ENCODE measurements around the gene SV2B. TPM values are rescaled to one million over a fixed set of nuclear protein-coding genes. Genes with fewer than 3 reads are reported as not detected.

SV2B gene
- total RNA-seq, 1 donor from 2014 or later: 1.2 TPM

- ATAC-seq (no peak), DNase-seq (no peak)
- Histone ChIP-seq H3K4me3 (no peak overlapping the region), H3K9me3 (no peaks in the 10 kb centered on the region), H3K4me1 (no peaks in the 10 kb centered on the region), H3K36me3 (no peaks in the 10 kb centered on the region), H3K27ac (no peak overlapping the region), H3K27me3 (ENCODE audit: low read depth) (no peaks in the 10 kb centered on the region)
- intact Hi-C loops (cut with DNase I): no loop called here
- TF ChIP-seq, protein P1, sequence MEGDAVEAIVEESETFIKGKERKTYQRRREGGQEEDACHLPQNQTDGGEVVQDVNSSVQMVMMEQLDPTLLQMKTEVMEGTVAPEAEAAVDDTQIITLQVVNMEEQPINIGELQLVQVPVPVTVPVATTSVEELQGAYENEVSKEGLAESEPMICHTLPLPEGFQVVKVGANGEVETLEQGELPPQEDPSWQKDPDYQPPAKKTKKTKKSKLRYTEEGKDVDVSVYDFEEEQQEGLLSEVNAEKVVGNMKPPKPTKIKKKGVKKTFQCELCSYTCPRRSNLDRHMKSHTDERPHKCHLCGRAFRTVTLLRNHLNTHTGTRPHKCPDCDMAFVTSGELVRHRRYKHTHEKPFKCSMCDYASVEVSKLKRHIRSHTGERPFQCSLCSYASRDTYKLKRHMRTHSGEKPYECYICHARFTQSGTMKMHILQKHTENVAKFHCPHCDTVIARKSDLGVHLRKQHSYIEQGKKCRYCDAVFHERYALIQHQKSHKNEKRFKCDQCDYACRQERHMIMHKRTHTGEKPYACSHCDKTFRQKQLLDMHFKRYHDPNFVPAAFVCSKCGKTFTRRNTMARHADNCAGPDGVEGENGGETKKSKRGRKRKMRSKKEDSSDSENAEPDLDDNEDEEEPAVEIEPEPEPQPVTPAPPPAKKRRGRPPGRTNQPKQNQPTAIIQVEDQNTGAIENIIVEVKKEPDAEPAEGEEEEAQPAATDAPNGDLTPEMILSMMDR (IDR thresholded peaks at IDR 0.05): no peak
Observed at GRCh38 chr15:91141097-91141496, 41.0 kb downstream of the SV2B start.

GRCh38 chr15:91142106-91142744, 42.2 kb downstream of the SV2B start:
- TF ChIP-seq, protein P1 (IDR thresholded peaks at IDR 0.05): peak; percentile 37
- H3K4me3 ChIP-seq: no peak overlapping the region
- H3K36me3 ChIP-seq: no peaks in the 10 kb centered on the region
- no peaks in the 10 kb centered on the region for H3K4me1 ChIP-seq
- no peaks in the 10 kb centered on the region for H3K27me3 ChIP-seq (ENCODE audit: low read depth)
- DNase-seq (no peak), ATAC-seq (no peak)
- H3K9me3 ChIP-seq: no peaks in the 10 kb centered on the region
- H3K27ac ChIP-seq: no peak overlapping the region
- intact Hi-C loops (cut with DNase I): no loop called here

DNA sequence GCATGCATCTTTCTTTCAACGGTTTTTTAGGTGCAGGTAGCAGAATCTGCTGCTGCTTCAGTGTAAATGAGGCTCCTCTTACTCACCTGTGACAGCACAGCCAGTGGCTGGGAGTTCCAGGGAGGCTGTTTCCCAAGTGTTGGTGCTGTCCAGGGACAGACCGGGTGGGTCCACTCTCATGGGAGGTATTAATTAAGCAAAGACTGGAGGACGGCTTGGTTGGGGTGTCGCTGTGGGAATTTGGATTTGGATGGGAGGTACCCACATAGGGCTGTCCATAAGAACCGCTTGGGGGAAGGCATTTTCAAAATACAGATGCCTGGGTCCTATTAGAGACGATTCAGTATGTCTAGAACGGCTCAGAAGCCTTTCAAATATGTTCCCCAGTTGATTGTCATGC, 42.9 kb downstream of the SV2B start:
- ATAC-seq (no peak), DNase-seq (no peak)
- H3K27me3 ChIP-seq (ENCODE audit: low read depth): peaks cover under 1% of the 10 kb centered on the region
- no peaks in the 10 kb centered on the region for H3K36me3 ChIP-seq
- no peaks in the 10 kb centered on the region for H3K4me1 ChIP-seq
- intact Hi-C loops (cut with DNase I): no loop called here
- H3K27ac ChIP-seq: no peak overlapping the region
- TF ChIP-seq, protein P1 (IDR thresholded peaks at IDR 0.05): no peak
- H3K9me3 ChIP-seq: no peaks in the 10 kb centered on the region
- H3K4me3 ChIP-seq: no peak overlapping the region

GRCh38 chr15:91146728-91147127, 46.7 kb downstream of the SV2B start:
- H3K27me3 ChIP-seq (ENCODE audit: low read depth): peaks cover 10% of the 10 kb centered on the region
- no peak overlapping the region for H3K4me3 ChIP-seq
- H3K9me3 ChIP-seq: no peaks in the 10 kb centered on the region
- no peaks in the 10 kb centered on the region for H3K36me3 ChIP-seq
- no peak for ATAC-seq
- intact Hi-C loops (cut with DNase I): no loop called here
- no peaks in the 10 kb centered on the region for H3K4me1 ChIP-seq
- TF ChIP-seq, protein P1 (IDR thresholded peaks at IDR 0.05): no peak
- no peak overlapping the region for H3K27ac ChIP-seq
- DNase-seq: no peak

DNA sequence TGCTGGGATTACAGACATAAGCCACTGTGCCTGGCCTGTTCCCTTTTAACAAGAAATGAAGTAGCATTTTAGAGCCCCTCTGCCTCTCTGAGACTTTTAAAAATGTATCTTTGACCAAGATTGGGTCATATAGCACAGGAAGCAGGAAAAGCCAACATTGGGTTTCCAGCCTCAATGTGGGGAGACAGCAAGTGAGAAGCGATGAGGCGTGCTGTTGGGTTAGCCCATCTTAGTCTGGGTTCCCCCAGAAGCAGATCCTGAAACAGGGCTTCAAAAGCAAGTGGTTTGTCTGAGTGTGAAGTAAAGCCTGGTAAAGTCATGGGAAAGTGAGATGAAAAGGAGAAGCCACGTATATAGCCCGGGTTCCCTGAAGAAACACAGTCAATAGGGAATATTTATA, 48.2 kb downstream of the SV2B start:
- no peaks in the 10 kb centered on the region for H3K36me3 ChIP-seq
- H3K9me3 ChIP-seq: no peaks in the 10 kb centered on the region
- H3K4me3 ChIP-seq: no peak overlapping the region
- intact Hi-C loops (cut with DNase I): no loop called here
- H3K4me1 ChIP-seq: no peaks in the 10 kb centered on the region
- DNase-seq: no peak
- TF ChIP-seq, protein P1 (IDR thresholded peaks at IDR 0.05): no peak
- no peak overlapping the region for H3K27ac ChIP-seq
- H3K27me3 ChIP-seq (ENCODE audit: low read depth): peaks cover 10% of the 10 kb centered on the region
- no peak for ATAC-seq

All from lower lobe of right lung (tissue), 2 donors.